Ishikawa (cell line): Measurements from ENCODE around the gene PFAS.

ENCODE experiments used
- EGR1 ChIP-seq: IDR thresholded peaks from 2 replicates; pipeline ENCODE4 v1.6.1; 2012
- EP300 ChIP-seq: IDR thresholded peaks from 2 replicates; pipeline ENCODE4 v1.6.1; 2012; ENCODE audit warnings: borderline replicate concordance
- RAD21 ChIP-seq: IDR thresholded peaks from 2 replicates; pipeline ENCODE4 v1.6.1; 2012; ENCODE audit warnings: low read depth
- TAF1 ChIP-seq: IDR thresholded peaks from 2 replicates; pipeline ENCODE4 v1.6.1; 2012; ENCODE audit warnings: low read depth, mild to moderate bottlenecking
- TEAD4 ChIP-seq: IDR thresholded peaks from 2 replicates; pipeline ENCODE4 v1.6.1; 2012

DNA sequence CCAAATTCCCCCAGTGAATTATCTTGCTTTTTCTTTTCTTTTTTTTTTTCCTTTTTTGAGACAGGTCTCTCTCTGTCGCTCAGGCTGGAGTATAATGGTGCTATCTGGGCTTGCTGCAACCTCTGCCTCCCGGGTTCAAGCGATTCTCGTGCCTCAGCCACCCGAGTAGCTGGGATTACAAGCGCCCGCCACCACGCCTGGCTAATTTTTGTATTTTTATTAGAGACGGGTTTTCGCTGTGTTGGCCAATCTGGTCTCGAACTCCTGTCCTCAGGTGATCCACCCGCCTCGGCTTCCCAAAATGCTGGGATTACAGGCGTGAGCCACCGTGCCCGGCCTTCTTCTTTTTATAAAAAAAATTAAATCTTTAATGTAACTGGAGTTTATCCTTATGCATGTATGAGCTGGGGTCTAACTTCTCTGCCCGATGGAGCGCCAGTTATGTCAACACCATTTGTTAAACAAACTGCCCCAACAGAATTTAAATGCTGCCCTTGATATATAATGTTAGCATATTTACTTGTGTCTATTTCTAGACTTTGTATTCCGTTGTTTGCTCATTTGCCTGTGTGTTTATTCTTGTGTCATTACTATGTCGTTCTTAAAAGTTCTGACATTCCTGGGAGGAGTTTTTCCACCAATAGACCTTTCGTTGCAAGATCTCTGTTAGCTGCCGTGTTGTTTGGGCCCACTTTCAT lies 38.2 kb upstream of the PFAS start:
- TF ChIP-seq TAF1 (no peak), EGR1 (no peak), RAD21 (no peak), TEAD4 (no peak), EP300 (no peak)
